ENCODE measurements around the gene STT3B.

The STT3B gene

DNA sequence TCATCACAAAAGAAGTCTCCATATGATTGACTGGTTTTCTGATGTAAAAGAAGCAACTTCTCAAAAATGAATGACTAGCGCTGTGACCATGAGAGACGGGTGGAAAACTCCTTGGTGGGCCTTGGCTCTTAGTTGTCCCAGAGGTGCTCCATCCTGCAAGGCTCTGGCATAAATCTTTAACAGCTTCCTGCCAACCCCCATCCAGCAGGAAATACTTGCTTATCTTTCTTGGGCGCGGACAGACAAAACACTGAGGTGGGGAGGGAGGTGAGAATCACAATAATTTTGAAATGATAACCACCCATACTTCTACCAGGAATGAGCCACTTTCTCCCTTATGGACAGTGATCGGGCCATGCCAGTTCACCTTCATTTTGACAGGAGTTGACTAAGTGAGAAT lies 128.6 kb downstream of the STT3B start:
- DNase-seq: no peak

DNA sequence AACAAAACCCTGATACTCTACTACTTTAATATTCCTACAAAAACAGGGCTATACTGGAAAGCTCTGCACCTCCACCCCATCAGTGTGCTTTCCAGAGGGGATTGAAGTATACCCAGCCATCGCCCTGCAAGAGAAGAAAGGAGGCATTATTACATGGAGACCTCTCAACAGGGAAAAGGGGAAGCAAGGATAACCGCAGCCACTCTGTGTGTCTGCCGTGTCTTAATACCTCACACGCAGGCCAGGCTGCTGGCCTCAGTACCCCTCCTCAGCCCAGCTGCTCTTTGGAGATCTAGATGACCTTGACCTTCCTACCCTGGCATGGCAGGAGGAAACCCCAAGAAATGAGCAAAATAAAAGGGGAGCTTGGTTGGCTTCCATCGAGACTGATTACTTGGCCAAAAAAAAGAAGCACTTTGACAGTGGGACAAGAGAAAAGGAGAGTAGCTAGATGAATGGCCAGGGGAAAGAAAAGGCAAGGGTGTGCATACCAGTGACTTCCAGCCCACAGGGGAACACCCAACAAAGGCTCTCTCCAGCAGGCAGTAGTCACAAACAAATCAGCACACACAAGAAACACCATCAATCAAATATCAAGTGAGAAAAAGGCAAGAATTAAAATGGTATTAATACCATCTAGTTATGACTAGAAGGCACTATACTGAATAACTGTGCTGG lies 129.4 kb downstream of the STT3B start:
- no peak for DNase-seq

GRCh38 chr3:31664031-31664430 lies 131.3 kb downstream of the STT3B start:
- no peak for DNase-seq

DNA sequence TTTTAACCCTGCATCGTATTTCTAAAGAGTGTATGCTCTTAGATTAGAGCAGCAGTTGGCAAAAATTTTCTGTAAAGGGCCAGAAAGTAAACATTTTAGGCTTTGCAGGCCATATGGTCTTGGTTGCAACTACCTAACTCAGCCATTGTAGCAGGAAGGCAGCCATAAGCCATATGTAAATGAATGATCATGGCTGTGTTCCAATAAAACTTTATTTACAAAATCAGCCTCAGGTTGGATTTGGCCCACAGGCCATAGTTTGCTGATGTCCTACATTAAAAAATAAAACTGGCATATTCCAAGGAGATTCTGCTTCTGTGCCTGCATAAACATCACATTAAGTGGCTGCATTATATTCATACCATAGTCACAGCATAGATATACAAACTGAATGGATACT lies 134.9 kb downstream of the STT3B start:
- DNase-seq: no peak

- no peak for DNase-seq
Measured at GRCh38 chr3:31668242-31668641, 135.5 kb downstream of the STT3B start.

- no peak for DNase-seq
Measured at GRCh38 chr3:31670136-31670535, 137.4 kb downstream of the STT3B start.

DNA sequence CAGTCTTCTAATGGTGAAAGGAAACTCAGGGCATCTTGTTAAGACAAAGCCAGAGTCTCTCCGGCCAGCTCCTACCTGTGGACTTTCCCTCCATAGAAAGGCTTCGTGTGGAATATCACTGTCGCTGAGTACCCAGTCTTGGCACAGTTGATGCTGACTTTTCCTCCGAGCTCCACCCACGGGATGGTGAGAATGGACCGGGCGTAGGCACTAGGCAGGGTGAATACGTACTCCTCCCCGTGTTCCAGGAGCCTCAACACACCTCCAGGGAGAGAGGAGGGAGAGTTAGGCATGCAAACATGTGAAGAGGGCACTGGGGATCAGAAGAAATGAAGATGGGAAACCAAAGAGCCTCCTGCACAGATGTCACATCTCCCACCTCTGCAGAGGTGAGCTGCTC lies 138.0 kb downstream of the STT3B start:
- no peak for DNase-seq

DNA sequence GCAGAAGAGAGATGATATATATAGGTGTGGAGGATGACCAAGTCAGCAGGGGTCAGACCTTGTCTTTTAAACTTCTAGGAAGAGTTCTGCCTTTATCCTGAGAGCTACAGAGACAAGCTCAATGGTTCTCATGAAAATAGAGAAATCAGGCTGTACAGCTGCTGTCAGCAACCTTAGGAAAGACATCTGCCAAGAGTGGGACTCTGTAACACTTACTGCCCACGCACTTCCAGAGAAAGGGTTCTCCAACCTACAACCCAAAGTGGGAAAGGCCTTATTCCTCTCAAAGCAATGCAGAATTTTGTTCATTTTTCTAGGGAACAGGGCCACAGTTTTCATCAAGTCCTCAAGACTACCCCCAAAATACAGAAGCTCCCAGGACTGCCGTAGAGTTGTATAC lies 138.7 kb downstream of the STT3B start:
- DNase-seq: no peak

GRCh38 chr3:31671976-31672375 lies 139.3 kb downstream of the STT3B start:
- no peak for DNase-seq

GRCh38 chr3:31673950-31674349 lies 141.2 kb downstream of the STT3B start:
- DNase-seq: no peak

DNA sequence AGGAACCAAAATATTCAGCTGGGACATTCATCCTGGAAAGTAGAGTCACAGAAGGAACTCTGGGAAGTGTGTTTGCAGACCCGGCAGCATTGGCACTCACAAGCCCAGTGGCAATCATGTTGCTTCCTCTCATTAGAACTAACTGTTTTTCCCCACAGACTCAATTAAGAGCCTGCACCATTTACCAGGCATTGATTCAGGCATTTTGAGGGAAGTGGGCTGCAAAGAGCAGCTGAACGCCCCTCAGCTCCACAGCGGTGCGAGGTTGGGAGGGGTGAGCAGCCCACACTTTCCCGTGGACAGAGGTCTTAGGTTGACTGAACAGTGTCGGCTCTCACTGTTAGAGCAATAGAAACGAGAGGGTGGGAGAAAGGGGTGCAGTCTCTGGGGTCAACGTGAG lies 143.8 kb downstream of the STT3B start:
- DNase-seq: no peak

GRCh38 chr3:31680072-31680870 lies 147.5 kb downstream of the STT3B start:
- DNase-seq: no peak
